Measurements from ENCODE around the gene OTOG.

The OTOG gene

DNA sequence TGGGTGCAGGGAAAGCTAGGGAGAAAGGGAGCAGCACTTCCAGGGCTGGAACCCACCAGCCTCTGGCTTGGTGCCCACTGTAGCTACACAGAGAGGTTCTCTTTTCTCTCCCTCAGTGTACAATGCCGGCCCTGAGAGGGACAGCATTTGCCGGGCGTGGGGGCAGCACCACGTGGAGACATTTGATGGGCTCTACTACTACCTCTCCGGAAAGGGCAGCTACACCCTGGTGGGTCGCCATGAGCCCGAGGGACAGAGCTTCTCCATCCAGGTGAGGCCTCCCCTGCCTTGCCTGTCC is 6.1 kb downstream of the OTOG start:
- no peak for ATAC-seq (ENCODE audit: insufficient read depth, low read depth)
- Histone ChIP-seq H3K27ac (ENCODE audit: low read length) (no peak overlapping the region), H3K4me1 (ENCODE audit: insufficient read depth, low read length) (no peaks in the 10 kb centered on the region), H3K9ac (ENCODE audit: low read depth, low read length) (no peak overlapping the region), H3K4me3 (ENCODE audit: low read depth in 1 of 2, low read length in 2 of 2) (no peak overlapping the region), H2AFZ (ENCODE audit: low read depth, low read length) (no peak overlapping the region), H3K4me2 (ENCODE audit: insufficient read depth, low read length) (no peak overlapping the region), H3K27me3 (ENCODE audit: insufficient read depth, low read length, poor library complexity) (peaks cover 17% of the 10 kb centered on the region), H3K79me2 (ENCODE audit: insufficient read depth, low read length) (no peaks in the 10 kb centered on the region), H4K20me1 (ENCODE audit: insufficient read depth, low read length) (no peaks in the 10 kb centered on the region; the same call in 1 of the 2 replicates), H3K36me3 (ENCODE audit: insufficient read depth, low read length) (no peaks in the 10 kb centered on the region), H3K9me3 (ENCODE audit: insufficient read depth, low read length, severe bottlenecking) (no peaks in the 10 kb centered on the region)
- TF ChIP-seq, protein P1, sequence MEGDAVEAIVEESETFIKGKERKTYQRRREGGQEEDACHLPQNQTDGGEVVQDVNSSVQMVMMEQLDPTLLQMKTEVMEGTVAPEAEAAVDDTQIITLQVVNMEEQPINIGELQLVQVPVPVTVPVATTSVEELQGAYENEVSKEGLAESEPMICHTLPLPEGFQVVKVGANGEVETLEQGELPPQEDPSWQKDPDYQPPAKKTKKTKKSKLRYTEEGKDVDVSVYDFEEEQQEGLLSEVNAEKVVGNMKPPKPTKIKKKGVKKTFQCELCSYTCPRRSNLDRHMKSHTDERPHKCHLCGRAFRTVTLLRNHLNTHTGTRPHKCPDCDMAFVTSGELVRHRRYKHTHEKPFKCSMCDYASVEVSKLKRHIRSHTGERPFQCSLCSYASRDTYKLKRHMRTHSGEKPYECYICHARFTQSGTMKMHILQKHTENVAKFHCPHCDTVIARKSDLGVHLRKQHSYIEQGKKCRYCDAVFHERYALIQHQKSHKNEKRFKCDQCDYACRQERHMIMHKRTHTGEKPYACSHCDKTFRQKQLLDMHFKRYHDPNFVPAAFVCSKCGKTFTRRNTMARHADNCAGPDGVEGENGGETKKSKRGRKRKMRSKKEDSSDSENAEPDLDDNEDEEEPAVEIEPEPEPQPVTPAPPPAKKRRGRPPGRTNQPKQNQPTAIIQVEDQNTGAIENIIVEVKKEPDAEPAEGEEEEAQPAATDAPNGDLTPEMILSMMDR (IDR thresholded peaks at IDR 0.05; ENCODE audit: borderline replicate concordance, extremely low read depth, low read length, poor library complexity, severe bottlenecking): no peak
- no peak for TF ChIP-seq EZH2 (IDR thresholded peaks at IDR 0.05; ENCODE audit: borderline replicate concordance, low read depth, low read length, severe bottlenecking)
- no peak for DNase-seq

DNA sequence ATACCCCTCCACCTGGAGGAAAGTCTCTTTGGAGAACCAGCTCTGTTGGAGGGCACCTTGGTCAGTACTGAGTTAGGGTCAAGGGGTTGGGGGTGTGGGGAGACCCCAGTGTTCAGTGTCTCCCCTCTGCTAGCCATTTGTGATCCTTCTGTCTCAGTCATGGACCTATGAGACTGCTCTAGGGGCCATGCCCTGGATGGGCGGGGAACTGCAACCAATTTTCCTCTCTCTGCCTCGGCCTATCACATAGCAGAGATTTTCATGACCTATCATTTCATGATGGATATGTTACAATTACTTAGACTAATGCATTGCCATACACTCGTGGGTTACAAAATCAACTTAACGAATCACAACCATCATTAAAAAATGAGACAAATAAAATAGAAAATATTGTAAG is 7.4 kb downstream of the OTOG start:
- no peaks in the 10 kb centered on the region for H3K79me2 ChIP-seq (ENCODE audit: insufficient read depth, low read length)
- no peak overlapping the region for H3K27ac ChIP-seq (ENCODE audit: low read length)
- no peak overlapping the region for H3K9ac ChIP-seq (ENCODE audit: low read depth, low read length)
- no peak overlapping the region for H2AFZ ChIP-seq (ENCODE audit: low read depth, low read length)
- no peak overlapping the region for H3K4me3 ChIP-seq (ENCODE audit: low read depth in 1 of 2, low read length in 2 of 2)
- no peaks in the 10 kb centered on the region; the same call in 1 of the 2 replicates for H4K20me1 ChIP-seq (ENCODE audit: insufficient read depth, low read length)
- no peaks in the 10 kb centered on the region for H3K4me1 ChIP-seq (ENCODE audit: insufficient read depth, low read length)
- TF ChIP-seq, protein P1 (IDR thresholded peaks at IDR 0.05; ENCODE audit: borderline replicate concordance, extremely low read depth, low read length, poor library complexity, severe bottlenecking): no peak
- TF ChIP-seq EZH2 (IDR thresholded peaks at IDR 0.05; ENCODE audit: borderline replicate concordance, low read depth, low read length, severe bottlenecking): no peak
- no peak overlapping the region for H3K4me2 ChIP-seq (ENCODE audit: insufficient read depth, low read length)
- ATAC-seq (ENCODE audit: insufficient read depth, low read depth) (peak; percentile 64; the same call in 1 of the 3 replicates), DNase-seq (no peak)
- H3K36me3 ChIP-seq (ENCODE audit: insufficient read depth, low read length): no peaks in the 10 kb centered on the region
- peaks cover 17% of the 10 kb centered on the region for H3K27me3 ChIP-seq (ENCODE audit: insufficient read depth, low read length, poor library complexity)
- no peaks in the 10 kb centered on the region for H3K9me3 ChIP-seq (ENCODE audit: insufficient read depth, low read length, severe bottlenecking)

DNA sequence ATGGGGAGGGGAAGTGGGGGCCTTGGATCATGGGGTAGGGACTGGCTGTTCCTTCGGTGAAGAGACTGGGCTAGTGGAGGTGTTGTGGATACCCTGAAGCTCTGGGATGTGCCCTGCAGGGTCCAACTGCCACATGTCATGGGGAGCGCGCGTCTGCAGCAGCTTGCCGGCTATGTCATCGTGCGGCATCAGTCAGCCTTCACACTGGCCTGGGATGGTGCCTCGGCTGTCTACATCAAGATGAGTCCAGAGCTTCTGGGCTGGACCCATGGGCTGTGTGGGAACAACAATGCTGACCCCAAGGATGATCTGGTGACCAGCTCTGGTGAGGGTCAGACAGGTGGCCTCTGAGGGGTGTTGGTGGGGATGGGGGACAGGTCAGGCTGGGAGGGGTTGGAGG is 9.9 kb downstream of the OTOG start:
- no peaks in the 10 kb centered on the region for H3K36me3 ChIP-seq (ENCODE audit: insufficient read depth, low read length)
- H3K4me3 ChIP-seq (ENCODE audit: low read depth in 1 of 2, low read length in 2 of 2): no peak overlapping the region
- no peak for TF ChIP-seq EZH2 (IDR thresholded peaks at IDR 0.05; ENCODE audit: borderline replicate concordance, low read depth, low read length, severe bottlenecking)
- TF ChIP-seq, protein P1 (IDR thresholded peaks at IDR 0.05; ENCODE audit: borderline replicate concordance, extremely low read depth, low read length, poor library complexity, severe bottlenecking): no peak
- H3K4me2 ChIP-seq (ENCODE audit: insufficient read depth, low read length): no peak overlapping the region
- H3K4me1 ChIP-seq (ENCODE audit: insufficient read depth, low read length): no peaks in the 10 kb centered on the region
- DNase-seq (no peak), ATAC-seq (ENCODE audit: insufficient read depth, low read depth) (no peak)
- no peaks in the 10 kb centered on the region for H4K20me1 ChIP-seq (ENCODE audit: insufficient read depth, low read length)
- H3K27me3 ChIP-seq (ENCODE audit: insufficient read depth, low read length, poor library complexity): peaks cover 17% of the 10 kb centered on the region
- H3K9me3 ChIP-seq (ENCODE audit: insufficient read depth, low read length, severe bottlenecking): no peaks in the 10 kb centered on the region
- no peak overlapping the region for H2AFZ ChIP-seq (ENCODE audit: low read depth, low read length)
- H3K27ac ChIP-seq (ENCODE audit: low read length): no peak overlapping the region
- no peaks in the 10 kb centered on the region for H3K79me2 ChIP-seq (ENCODE audit: insufficient read depth, low read length)
- H3K9ac ChIP-seq (ENCODE audit: low read depth, low read length): no peak overlapping the region
